OCI-LY7 (cell line): ENCODE data around the gene TMEM179. TPM values are rescaled to one million over a fixed set of nuclear protein-coding genes. Genes with fewer than 3 reads are reported as not detected.

ENCODE experiments used
- BruUV-seq: library from RNA; stranded (reverse); fragments of 400-500 nt; replicated peaks from 2 replicates; lab custom pipeline; 2021; lab: Mats Ljungman, UMichigan
- CTCF ChIA-PET: fragments of 300-600 bp; sonication (Branson Sonifier 250); formaldehyde crosslinking; loops from one replicate; lab custom pipeline; 2022; ENCODE audit warnings: antibody characterized with exemption; ENCODE audit not compliant: unreplicated experiment; lab: Charles Lee
- POLR2A ChIA-PET: fragments of 300-600 bp; sonication (Branson Sonifier 250); formaldehyde crosslinking; loops from one replicate; lab custom pipeline; 2022; ENCODE audit warnings: antibody characterized with exemption; lab: Charles Lee
- DNase-seq: peaks from one replicate; pipeline ENCODE4 v3.0.0-alpha.2; 2015; ENCODE audit warnings: low spot score
- H2AFZ ChIP-seq: fragments of 200-600 bp; sonication (generic), shearing (Covaris generic); 2 replicates; pipeline ENCODE4 v1.6.1; 2014; ENCODE audit warnings: mild to moderate bottlenecking, antibody characterized with exemption, low read length, moderate library complexity
- H3K27ac ChIP-seq: fragments of 200-600 bp; sonication (generic); 2 replicates; pipeline ENCODE4 v1.5.1; 2014; ENCODE audit warnings: mixed run types, low read depth, mild to moderate bottlenecking, moderate library complexity, low read length, inconsistent platforms; ENCODE audit not compliant: poor library complexity, severe bottlenecking
- H3K36me3 ChIP-seq: fragments of 200-600 bp; sonication (generic); 2 replicates; pipeline ENCODE4 v1.6.1; 2014; ENCODE audit warnings: mild to moderate bottlenecking, antibody characterized with exemption, low read length, moderate library complexity, mixed read lengths; ENCODE audit not compliant: insufficient read depth
- H3K4me1 ChIP-seq: fragments of 200-600 bp; sonication (generic); 2 replicates; pipeline ENCODE4 v1.5.1; 2014; ENCODE audit warnings: mild to moderate bottlenecking, low read length; ENCODE audit not compliant: insufficient read depth, poor library complexity, severe bottlenecking
- H3K4me2 ChIP-seq: fragments of 200-600 bp; sonication (generic); 2 replicates; pipeline ENCODE4 v1.6.1; 2014; ENCODE audit warnings: mild to moderate bottlenecking, low read length
- H3K4me3 ChIP-seq: fragments of 200-600 bp; sonication (generic); 2 replicates; pipeline ENCODE4 v1.5.1; 2014; ENCODE audit warnings: mild to moderate bottlenecking, low read depth, low read length; ENCODE audit not compliant: poor library complexity, severe bottlenecking
- H3K79me2 ChIP-seq: fragments of 200-600 bp; sonication (generic); 2 replicates; pipeline ENCODE4 v1.6.1; 2016; ENCODE audit warnings: low read depth, mild to moderate bottlenecking, low read length, moderate library complexity, mixed read lengths; ENCODE audit not compliant: insufficient read depth
- H3K9me2 ChIP-seq: fragments of 200-600 bp; sonication (generic); 2 replicates; pipeline ENCODE4 v1.6.1; 2016; ENCODE audit warnings: mild to moderate bottlenecking, low read length, mixed read lengths; ENCODE audit not compliant: insufficient read depth
- H3K9me3 ChIP-seq: fragments of 200-600 bp; sonication (generic); 2 replicates; pipeline ENCODE4 v1.6.1; 2014; ENCODE audit warnings: mild to moderate bottlenecking, mixed run types, low read length, mixed read lengths
- H4K20me1 ChIP-seq: fragments of 200-600 bp; sonication (generic); 2 replicates; pipeline ENCODE4 v1.6.1; 2014; ENCODE audit warnings: mild to moderate bottlenecking, antibody characterized with exemption, low read length, moderate library complexity, mixed read lengths; ENCODE audit not compliant: insufficient read depth
- EZH2phosphoT487 ChIP-seq: fragments of 200-600 bp; sonication (generic); IDR thresholded peaks from 2 replicates; pipeline ENCODE4 v1.6.1; 2018; ENCODE audit warnings: low read depth, borderline replicate concordance, mild to moderate bottlenecking, mixed run types, antibody characterized with exemption, low read length, moderate library complexity, mixed read lengths
- intact Hi-C: fragments of 100-400 bp; cut with micrococcal nuclease; formaldehyde crosslinking; loops from one replicate; pipeline ENCODE4 v1.10.0; 2022; ENCODE audit not compliant: unreplicated experiment
- total RNA-seq, 2 experiments: library from RNA; depleted of rRNA in 1 of 2; stranded (reverse); fragments of >200 nt in 1 of 2; shearing (Covaris generic) in 1 of 2; gene quantifications; 2 replicates each; pipeline ENCODE4 v1.2.3, GENCODE V29; 2014 to 2022
- TF ChIP-seq, protein P1 (sequence below): fragments of 200-600 bp; sonication (generic); conservative IDR thresholded peaks from 2 replicates; pipeline ENCODE4 v1.5.1; 2014; ENCODE audit warnings: mild to moderate bottlenecking, antibody characterized with exemption, low read length, moderate library complexity, mixed read lengths

TMEM179 gene
- total RNA-seq, 2 experiments from 2014 or later: not detected

DNA sequence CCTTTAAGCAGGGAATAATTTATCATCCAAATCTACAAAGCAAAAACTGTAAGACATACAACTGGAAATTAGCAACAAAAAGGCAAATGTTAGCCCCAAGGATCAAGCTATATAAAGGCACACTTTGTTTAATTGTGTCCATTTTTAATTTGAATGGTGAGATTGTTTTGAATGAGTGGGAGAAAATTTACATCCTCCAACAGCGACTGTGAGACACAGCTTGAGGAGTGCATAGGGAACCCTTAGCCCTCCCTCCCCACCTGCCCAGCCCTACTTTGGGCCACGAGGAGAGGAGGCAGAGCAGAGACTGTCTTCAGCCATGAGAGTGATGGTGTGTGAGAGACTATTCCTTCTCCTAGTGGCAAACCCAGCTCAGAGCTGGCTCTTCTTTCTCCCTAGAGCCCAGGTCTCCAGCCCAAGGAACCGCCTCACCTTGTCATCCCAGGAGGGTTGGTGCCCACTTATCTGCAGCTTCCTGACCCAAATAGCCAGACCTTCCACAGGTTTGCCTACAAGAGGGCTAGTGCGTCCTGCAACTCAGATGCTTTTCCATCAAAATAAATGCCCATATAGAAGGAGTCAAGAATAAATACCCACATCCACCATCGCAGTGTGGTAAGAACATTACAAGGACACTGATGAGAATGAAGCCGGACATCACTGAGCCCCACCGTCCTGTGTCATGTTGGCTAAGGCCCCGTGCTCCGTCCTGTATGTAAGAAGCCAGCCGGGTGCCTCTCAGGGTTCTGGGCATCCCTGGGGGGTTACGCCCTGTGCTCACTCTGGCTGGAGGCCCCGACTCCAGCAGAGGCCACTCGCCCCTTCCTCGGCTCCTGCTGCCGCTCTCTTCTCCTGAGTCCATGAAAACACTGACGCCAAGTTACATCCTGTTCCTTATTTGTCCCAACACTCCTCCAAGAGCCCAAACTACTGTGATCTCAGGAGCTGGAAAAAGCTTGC is 61.4 kb downstream of the TMEM179 start:
- ChIA-PET CTCF (no interaction called here), POLR2A (no interaction called here)
- H2AFZ ChIP-seq: no peak overlapping the region
- H3K36me3 ChIP-seq: no peaks in the 10 kb centered on the region
- no TSS peak for BruUV-seq
- no peak overlapping the region for H3K4me3 ChIP-seq
- H3K9me2 ChIP-seq: no peaks in the 10 kb centered on the region
- no peaks in the 10 kb centered on the region for H3K4me1 ChIP-seq
- H3K4me2 ChIP-seq: no peak overlapping the region
- TF ChIP-seq, protein P1, sequence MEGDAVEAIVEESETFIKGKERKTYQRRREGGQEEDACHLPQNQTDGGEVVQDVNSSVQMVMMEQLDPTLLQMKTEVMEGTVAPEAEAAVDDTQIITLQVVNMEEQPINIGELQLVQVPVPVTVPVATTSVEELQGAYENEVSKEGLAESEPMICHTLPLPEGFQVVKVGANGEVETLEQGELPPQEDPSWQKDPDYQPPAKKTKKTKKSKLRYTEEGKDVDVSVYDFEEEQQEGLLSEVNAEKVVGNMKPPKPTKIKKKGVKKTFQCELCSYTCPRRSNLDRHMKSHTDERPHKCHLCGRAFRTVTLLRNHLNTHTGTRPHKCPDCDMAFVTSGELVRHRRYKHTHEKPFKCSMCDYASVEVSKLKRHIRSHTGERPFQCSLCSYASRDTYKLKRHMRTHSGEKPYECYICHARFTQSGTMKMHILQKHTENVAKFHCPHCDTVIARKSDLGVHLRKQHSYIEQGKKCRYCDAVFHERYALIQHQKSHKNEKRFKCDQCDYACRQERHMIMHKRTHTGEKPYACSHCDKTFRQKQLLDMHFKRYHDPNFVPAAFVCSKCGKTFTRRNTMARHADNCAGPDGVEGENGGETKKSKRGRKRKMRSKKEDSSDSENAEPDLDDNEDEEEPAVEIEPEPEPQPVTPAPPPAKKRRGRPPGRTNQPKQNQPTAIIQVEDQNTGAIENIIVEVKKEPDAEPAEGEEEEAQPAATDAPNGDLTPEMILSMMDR: no peak
- TF ChIP-seq EZH2phosphoT487: no peak
- DNase-seq: no peak
- no peaks in the 10 kb centered on the region for H3K9me3 ChIP-seq
- no peaks in the 10 kb centered on the region for H4K20me1 ChIP-seq
- intact Hi-C loops: no loop called here
- no peak overlapping the region for H3K27ac ChIP-seq
- no peaks in the 10 kb centered on the region for H3K79me2 ChIP-seq

DNA sequence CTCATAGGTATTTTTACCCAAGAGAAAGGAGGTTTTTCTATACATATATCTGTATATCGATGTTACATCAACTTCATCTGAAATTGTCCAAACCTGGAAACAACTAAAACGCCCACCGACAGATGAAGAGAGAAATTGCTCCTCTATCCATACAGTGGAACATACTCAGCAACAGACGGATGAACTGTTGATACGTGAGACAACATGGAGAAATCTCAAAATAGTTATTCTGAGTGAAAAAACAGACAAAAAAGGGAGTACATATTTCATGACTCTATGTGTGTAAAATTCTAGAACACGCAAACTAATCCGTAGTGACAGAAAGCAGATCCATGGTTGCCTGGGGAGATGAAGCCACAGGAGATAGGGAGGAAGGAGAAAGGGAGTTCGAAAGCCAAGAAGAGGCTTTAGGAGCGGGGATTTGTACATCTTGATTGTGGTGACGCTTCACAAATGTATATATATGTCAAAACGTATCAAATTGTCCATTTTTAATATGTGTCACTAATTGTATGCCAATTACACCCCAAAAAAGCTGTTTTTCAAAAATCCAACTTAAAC is 62.6 kb downstream of the TMEM179 start:
- DNase-seq: no peak
- ChIA-PET POLR2A (no interaction called here), CTCF (no interaction called here)
- no peaks in the 10 kb centered on the region for H3K79me2 ChIP-seq
- no peak for TF ChIP-seq EZH2phosphoT487
- TF ChIP-seq, protein P1: no peak
- H3K9me3 ChIP-seq: no peaks in the 10 kb centered on the region
- no peak overlapping the region for H3K4me2 ChIP-seq
- no peak overlapping the region for H2AFZ ChIP-seq
- H3K36me3 ChIP-seq: no peaks in the 10 kb centered on the region
- H3K4me1 ChIP-seq: no peaks in the 10 kb centered on the region
- H3K27ac ChIP-seq: no peak overlapping the region
- no peaks in the 10 kb centered on the region for H4K20me1 ChIP-seq
- no TSS peak for BruUV-seq
- intact Hi-C loops: no loop called here
- no peaks in the 10 kb centered on the region for H3K9me2 ChIP-seq
- no peak overlapping the region for H3K4me3 ChIP-seq

Other genes starting within 250 kb of the TMEM179 start
- not detected in 2 replicates for gene C14orf180, start 25.0 kb downstream of the TMEM179 start, total RNA-seq (2014; rRNA removed; shearing (Covaris generic))
- gene C14orf180, start 25.0 kb downstream of the TMEM179 start, total RNA-seq (2022): not detected in 2 replicates
- 32.7 and 39.4 TPM in 2 replicates for gene INF2, start 84.8 kb upstream of the TMEM179 start, total RNA-seq (2014; rRNA removed; shearing (Covaris generic))
- 43.4 and 51.6 TPM in 2 replicates for gene INF2, start 84.8 kb upstream of the TMEM179 start, total RNA-seq (2022)
- not detected in 2 replicates for gene ADSS1, start 119.5 kb upstream of the TMEM179 start, total RNA-seq (2014; rRNA removed; shearing (Covaris generic))
- gene ADSS1, start 119.5 kb upstream of the TMEM179 start, total RNA-seq (2022): 2.1 and 2.8 TPM in 2 replicates
- 215 and 244 TPM in 2 replicates for gene SIVA1, start 148.4 kb upstream of the TMEM179 start, total RNA-seq (2014; rRNA removed; shearing (Covaris generic))
- 88.3 and 111 TPM in 2 replicates for gene SIVA1, start 148.4 kb upstream of the TMEM179 start, total RNA-seq (2022)
- 75.4 and 83.0 TPM in 2 replicates for gene AKT1, start 191.0 kb upstream of the TMEM179 start, total RNA-seq (2014; rRNA removed; shearing (Covaris generic))
- gene AKT1, start 191.0 kb upstream of the TMEM179 start, total RNA-seq (2022): 108 and 109 TPM in 2 replicates
- 0.98 and 2.4 TPM in 2 replicates for gene ZBTB42, start 196.3 kb upstream of the TMEM179 start, total RNA-seq (2014; rRNA removed; shearing (Covaris generic))
- gene ZBTB42, start 196.3 kb upstream of the TMEM179 start, total RNA-seq (2022): 1.9 and 2.4 TPM in 2 replicates